Measurements from ENCODE around the gene ARID3B. TPM values are rescaled to one million over a fixed set of nuclear protein-coding genes. Genes with fewer than 3 reads are reported as not detected.

The ARID3B gene
- total RNA-seq, 1 experiment from 2014 or later, result 101 TPM

DNA sequence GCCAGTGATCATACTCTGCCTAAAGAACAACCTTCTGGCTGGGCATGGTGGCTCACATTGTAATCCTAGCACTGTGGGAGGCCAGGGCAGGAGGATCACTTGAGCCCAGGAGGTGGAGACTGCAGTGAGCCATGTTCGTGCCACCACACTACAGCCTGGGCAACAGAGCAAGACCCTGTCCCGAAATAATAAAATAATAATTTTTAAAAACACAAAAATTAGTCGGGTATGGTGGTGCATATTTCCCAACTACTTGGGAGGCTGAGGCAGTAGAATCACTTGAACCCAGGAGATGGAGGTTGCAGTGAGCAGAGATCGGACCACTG is 34.5 kb upstream of the ARID3B start:
- H3K14ac ChIP-seq (ENCODE audit: insufficient read depth, low read length), result no peak overlapping the region
- H3K27me3 ChIP-seq (ENCODE audit: insufficient read depth, low read length), result no peaks in the 10 kb centered on the region
- H3T11ph ChIP-seq (ENCODE audit: low read length), result no peak overlapping the region
- no peak overlapping the region for H3K18ac ChIP-seq (ENCODE audit: insufficient read length, low read depth, low read length)
- H3K4me2 ChIP-seq (ENCODE audit: insufficient read depth, insufficient read length, low read length), result no peak overlapping the region
- H3K27ac ChIP-seq (ENCODE audit: insufficient read length, low read depth, low read length), result no peak overlapping the region
- no peak overlapping the region for H3K4ac ChIP-seq (ENCODE audit: low read depth, low read length)
- H3K9me3 ChIP-seq (ENCODE audit: control insufficient read depth, low read depth, low read length), result no peaks in the 10 kb centered on the region
- Mint-ChIP-seq H3K9me3 (0 out of 5 replicates have a peak, but pooled peaks cover 0 to 2% of the 10 kb centered on the region in 2 experiments), H3K27me3 (ENCODE audit: low read depth) (no peaks in the 10 kb centered on the region), H3K4me3 (no peak overlapping the region), H3K4me1 (no peaks in the 10 kb centered on the region), H3K27ac (no peak overlapping the region; a peak in 1 of 7 replicates), H3K36me3 (ENCODE audit: insufficient read depth in 1 of 3, low read depth in 3 of 3) (peaks cover 3 to 9% (median 8%) of the 10 kb centered on the region in 3 experiments; a peak in 4 of 7 replicates)
- H2BK12ac ChIP-seq (ENCODE audit: insufficient read length, low read depth, low read length), result no peak overlapping the region
- TF ChIP-seq, protein P1, sequence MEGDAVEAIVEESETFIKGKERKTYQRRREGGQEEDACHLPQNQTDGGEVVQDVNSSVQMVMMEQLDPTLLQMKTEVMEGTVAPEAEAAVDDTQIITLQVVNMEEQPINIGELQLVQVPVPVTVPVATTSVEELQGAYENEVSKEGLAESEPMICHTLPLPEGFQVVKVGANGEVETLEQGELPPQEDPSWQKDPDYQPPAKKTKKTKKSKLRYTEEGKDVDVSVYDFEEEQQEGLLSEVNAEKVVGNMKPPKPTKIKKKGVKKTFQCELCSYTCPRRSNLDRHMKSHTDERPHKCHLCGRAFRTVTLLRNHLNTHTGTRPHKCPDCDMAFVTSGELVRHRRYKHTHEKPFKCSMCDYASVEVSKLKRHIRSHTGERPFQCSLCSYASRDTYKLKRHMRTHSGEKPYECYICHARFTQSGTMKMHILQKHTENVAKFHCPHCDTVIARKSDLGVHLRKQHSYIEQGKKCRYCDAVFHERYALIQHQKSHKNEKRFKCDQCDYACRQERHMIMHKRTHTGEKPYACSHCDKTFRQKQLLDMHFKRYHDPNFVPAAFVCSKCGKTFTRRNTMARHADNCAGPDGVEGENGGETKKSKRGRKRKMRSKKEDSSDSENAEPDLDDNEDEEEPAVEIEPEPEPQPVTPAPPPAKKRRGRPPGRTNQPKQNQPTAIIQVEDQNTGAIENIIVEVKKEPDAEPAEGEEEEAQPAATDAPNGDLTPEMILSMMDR (conservative IDR thresholded peaks at IDR 0.05), result no peak
- H2BK5ac ChIP-seq (ENCODE audit: insufficient read length, low read length), result no peak overlapping the region
- no peak overlapping the region for H4K5ac ChIP-seq (ENCODE audit: insufficient read length, low read depth, low read length)
- no peak overlapping the region for H2AK5ac ChIP-seq (ENCODE audit: insufficient read length, low read length)
- H3K23me2 ChIP-seq (ENCODE audit: insufficient read length, low read depth, low read length, poor library complexity, severe bottlenecking), result no peaks in the 10 kb centered on the region
- no peaks in the 10 kb centered on the region for H3K79me1 ChIP-seq (ENCODE audit: insufficient read depth, low read depth, low read length, poor library complexity, severe bottlenecking)
- no peak overlapping the region for H3K23ac ChIP-seq (ENCODE audit: insufficient read length, low read depth, low read length)
- H3K9ac ChIP-seq (ENCODE audit: extremely low read depth, insufficient read length, low read length), result no peak overlapping the region
- no peaks in the 10 kb centered on the region for H4K20me1 ChIP-seq (ENCODE audit: control insufficient read depth, insufficient read depth, insufficient read length)
- no CpG with 5 or more reads among the region's 4 CpGs for WGBS (ENCODE audit: extremely low coverage, insufficient read length, low lambda C conversion rate)
- no peak overlapping the region for H4K8ac ChIP-seq (replicated peaks; ENCODE audit: insufficient read length, low read depth, low read length)
- H3K79me2 ChIP-seq (ENCODE audit: insufficient read depth, low read length), result no peaks in the 10 kb centered on the region
- no peak overlapping the region for H2AFZ ChIP-seq (ENCODE audit: low read length)
- H2BK120ac ChIP-seq (ENCODE audit: low read depth, low read length, poor library complexity, severe bottlenecking), result no peak overlapping the region
- no peak overlapping the region for H2BK20ac ChIP-seq (ENCODE audit: low read depth, low read length, poor library complexity, severe bottlenecking)
- H3K56ac ChIP-seq (ENCODE audit: insufficient read length, low read depth, low read length), result no peak overlapping the region
- H3K4me1 ChIP-seq (ENCODE audit: insufficient read depth, low read length), result no peaks in the 10 kb centered on the region
- no peak overlapping the region for H4K91ac ChIP-seq (ENCODE audit: insufficient read length, low read depth, low read length)
- H2BK15ac ChIP-seq (ENCODE audit: low read depth, low read length), result no peak overlapping the region
- no peak for DNase-seq
